Tibial nerve (tissue), 4 donors: ENCODE results near the gene ISM1.

Source experiments
- CTCF ChIP-seq, 5 experiments: fragments of 200-600 bp in 3 of 5; fragments of 450-650 bp in 2 of 5; sonication (generic) in 3 of 5; IDR thresholded peaks; one replicate each; pipeline ENCODE4 v1.5.1; 2016 to 2019; ENCODE audit warnings: antibody characterized with exemption in 5 of 5, mild to moderate bottlenecking in 3 of 5, moderate library complexity in 2 of 5
- EP300 ChIP-seq, 2 donors: sonication (generic); formaldehyde crosslinking; IDR thresholded peaks; one replicate each; pipeline ENCODE4 v1.6.1; 2017; ENCODE audit warnings: antibody characterized with exemption in 2 of 2, mild to moderate bottlenecking in 1 of 2
- POLR2A ChIP-seq, 2 donors: fragments of 450-650 bp; IDR thresholded peaks; one replicate each; pipeline ENCODE4 v1.6.1; 2017; ENCODE audit warnings: antibody characterized with exemption in 2 of 2, mild to moderate bottlenecking in 2 of 2, moderate library complexity in 2 of 2

GRCh38 chr20:13299401-13299800 is 78.3 kb downstream of the ISM1 start:
- TF ChIP-seq CTCF (IDR thresholded peaks at IDR 0.05) (no peak), POLR2A (IDR thresholded peaks at IDR 0.05) (no peak), EP300 (IDR thresholded peaks at IDR 0.05) (no peak)
